AG10803 (cell line): ENCODE results near the gene PBX2.
"Not testable (repeated sequence)": the region's sequence is repeated elsewhere in the genome, so short reads cannot be mapped to it uniquely, and the experiment has no call there.

Experiments used
- DNase-seq: peaks from one replicate; pipeline ENCODE4 v3.0.0; 2010; ENCODE audit warnings: low read depth
- H3K4me3 ChIP-seq: 2 replicates; pipeline ENCODE4 v1.5.1; 2011; ENCODE audit warnings: mild to moderate bottlenecking, low read length, control low read depth
- TF ChIP-seq, protein P1 (sequence below): conservative IDR thresholded peaks from 2 replicates; pipeline ENCODE4 v1.5.1; 2011; ENCODE audit warnings: mild to moderate bottlenecking, low read length, control low read depth, inconsistent platforms

PBX2 gene

DNA sequence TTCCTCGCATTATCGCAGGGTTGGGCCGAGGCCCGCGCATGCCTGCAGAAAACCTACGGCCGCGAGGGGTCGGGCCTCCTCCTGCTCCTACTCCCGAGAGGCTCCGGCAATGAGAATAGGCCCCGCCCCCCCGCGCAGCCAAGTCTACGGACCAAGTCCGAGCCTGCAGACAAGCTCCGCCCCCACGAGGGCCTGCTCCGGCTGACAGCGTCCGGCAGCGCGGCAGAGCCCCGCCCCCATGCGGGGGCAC lies 5.6 kb upstream of the PBX2 start:
- no peak overlapping the region for H3K4me3 ChIP-seq
- TF ChIP-seq, protein P1, sequence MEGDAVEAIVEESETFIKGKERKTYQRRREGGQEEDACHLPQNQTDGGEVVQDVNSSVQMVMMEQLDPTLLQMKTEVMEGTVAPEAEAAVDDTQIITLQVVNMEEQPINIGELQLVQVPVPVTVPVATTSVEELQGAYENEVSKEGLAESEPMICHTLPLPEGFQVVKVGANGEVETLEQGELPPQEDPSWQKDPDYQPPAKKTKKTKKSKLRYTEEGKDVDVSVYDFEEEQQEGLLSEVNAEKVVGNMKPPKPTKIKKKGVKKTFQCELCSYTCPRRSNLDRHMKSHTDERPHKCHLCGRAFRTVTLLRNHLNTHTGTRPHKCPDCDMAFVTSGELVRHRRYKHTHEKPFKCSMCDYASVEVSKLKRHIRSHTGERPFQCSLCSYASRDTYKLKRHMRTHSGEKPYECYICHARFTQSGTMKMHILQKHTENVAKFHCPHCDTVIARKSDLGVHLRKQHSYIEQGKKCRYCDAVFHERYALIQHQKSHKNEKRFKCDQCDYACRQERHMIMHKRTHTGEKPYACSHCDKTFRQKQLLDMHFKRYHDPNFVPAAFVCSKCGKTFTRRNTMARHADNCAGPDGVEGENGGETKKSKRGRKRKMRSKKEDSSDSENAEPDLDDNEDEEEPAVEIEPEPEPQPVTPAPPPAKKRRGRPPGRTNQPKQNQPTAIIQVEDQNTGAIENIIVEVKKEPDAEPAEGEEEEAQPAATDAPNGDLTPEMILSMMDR: peak; percentile 32
- DNase-seq: peak; percentile 100

DNA sequence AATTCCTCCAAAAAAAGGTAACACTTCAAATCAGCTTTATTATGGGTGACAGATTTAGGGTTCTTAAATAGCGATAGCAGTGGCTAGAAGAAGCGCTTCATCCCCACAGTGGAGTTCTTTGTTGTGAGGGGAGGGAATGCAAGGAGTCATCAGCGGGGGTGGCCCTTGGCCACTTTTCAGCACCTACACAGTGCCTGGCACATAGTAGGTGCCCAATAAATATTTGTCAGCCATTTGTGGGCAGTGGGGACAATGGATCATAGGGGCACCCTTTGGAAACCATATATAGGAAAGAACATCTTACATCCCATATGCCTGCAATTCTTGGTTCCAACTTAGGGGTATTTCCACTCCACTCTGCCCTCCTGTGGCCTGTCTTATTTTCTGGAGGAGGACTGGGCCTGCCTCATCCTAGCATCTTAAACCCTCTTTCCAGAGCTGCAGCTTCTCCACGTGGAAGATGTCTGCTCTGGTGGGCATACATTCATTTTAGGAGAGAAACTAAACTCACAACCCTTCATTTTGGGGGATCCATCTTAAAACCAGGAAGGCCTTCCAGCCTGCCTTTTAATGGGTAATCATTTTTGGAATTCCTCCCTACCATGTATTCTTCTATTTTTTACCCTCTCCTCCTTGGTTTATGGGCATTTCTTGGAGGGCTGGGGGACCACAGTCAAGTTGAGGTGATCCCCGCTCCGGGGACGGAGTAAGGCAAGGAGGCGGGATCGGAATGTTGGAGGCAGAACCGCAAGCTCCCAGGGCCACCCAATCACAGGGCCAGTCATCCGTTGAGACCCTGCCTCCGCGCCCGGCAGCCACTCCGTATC lies 5.0 kb upstream of the PBX2 start:
- TF ChIP-seq, protein P1: peak; percentile 72
- peak overlapping the region; percentile 65 for H3K4me3 ChIP-seq
- peak; percentile 61 for DNase-seq

DNA sequence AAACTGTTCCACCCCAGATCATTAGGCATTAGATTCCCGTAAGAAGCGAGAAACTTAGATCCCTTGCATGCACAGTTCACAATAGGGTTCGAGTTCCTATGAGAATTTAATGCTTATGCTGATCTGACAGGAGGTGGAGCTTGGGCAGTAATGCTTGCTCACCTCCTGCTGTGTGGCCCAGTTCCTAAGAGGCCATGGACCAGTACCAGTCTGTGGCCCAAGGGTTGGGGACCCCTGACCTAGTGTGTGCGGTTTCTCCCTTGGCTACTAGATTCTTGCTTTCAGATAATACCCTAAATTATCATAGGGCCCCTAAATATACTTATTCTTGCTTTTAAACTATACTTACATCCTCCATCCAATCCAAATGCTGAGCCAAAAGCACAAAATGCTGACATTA lies 4.4 kb upstream of the PBX2 start:
- no peak for DNase-seq
- no peak overlapping the region for H3K4me3 ChIP-seq
- TF ChIP-seq, protein P1: no peak

DNA sequence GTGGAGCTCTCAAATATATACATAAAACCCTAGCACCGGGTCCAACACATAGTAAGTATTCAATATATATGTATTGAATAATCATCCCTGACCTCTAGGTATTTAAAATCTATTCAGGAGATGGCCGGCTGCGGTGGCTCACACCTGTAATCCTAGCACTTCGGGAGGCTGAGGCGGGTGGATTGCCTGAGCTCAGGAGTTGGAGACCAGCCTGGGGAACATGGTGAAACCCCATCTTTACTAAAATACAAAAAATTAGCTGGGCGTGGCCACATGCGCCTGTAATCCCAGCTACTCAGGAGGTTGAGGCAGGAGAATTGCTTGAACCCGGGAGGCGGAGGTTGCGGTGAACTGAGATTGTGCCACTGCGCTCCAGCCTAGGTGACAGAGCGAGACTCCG lies 3.1 kb upstream of the PBX2 start:
- not testable (repeated sequence) for H3K4me3 ChIP-seq, DNase-seq

DNA sequence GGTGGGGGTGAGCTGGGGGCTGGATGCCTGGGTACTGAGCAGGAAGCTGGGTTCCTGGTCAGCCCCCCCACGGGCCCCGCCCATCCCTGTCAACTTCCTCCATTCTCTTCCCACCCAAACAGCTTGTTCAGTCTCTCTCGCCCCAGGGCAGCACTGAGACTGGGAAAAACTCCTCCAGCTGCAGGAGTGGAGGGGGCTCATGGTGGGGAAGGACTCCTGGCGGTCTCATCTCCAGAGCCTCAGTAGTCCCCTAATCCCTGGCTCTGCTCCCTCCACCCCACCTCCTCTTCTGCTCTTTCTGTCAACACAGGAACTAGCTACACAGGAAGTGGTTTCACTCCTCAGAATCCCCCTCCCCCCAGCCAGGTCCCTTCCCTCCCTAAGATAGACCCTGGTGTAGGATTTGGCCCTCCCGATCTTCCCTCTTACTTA lies 2.6 kb upstream of the PBX2 start, which contains the start of gene GPSM3:
TSS of gene GPSM3 (minus strand) at position 36 of the 432 bp plus-strand sequence. CDS start 130 bp downstream, outside the sequence.
- peak; percentile 42 for DNase-seq
- TF ChIP-seq, protein P1: no peak
- H3K4me3 ChIP-seq: peak within 1 kb of the TSS; percentile 27

DNA sequence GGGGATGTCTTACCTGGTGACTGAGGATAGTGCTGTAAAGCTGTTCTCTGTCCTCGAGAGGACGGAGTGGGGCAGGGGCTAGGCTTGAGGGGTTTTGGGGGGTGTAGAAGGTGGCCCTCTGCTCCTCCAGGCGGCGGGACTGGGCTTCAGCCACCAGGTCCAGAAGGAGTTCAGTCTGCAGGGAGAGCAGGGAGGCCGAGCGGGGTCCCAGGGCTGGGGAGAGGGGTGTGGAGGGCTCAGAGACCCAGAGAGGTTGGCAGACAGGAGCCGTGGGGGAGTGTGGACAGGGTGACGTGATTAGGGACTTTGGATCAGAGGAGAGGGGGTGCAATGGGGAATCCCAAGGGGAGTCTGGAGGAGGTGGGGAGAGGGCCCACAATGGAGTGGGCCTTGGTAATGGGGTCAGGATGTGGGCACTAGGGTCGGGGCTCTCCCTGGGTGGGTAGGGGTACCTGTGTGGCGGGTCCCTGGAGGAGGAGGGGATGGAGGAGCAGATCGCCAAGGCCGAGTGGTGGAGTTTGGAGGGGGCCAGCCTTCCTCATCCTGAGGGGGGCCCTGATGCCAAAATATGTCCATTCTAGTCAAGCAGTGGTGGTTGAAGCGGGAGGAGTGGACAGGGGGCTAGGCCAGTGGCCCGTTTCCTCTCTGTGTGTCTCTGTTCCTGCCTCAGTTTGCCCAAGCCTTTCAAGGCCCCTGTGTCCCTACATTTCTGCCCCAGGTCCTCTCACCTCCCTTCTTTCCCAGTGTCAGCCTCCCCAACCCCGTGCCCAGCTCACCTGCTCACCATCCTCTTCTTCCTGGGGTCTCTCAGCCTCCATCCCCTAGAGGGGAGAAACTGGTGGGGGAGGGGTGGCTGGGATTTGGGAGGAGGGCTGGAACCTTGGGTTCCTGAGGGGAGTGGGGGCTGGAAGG lies 1.9 kb upstream of the PBX2 start:
- TF ChIP-seq, protein P1: no peak
- DNase-seq: no peak
- peak overlapping the region; percentile 9; the same call in 1 of the 2 replicates for H3K4me3 ChIP-seq

DNA sequence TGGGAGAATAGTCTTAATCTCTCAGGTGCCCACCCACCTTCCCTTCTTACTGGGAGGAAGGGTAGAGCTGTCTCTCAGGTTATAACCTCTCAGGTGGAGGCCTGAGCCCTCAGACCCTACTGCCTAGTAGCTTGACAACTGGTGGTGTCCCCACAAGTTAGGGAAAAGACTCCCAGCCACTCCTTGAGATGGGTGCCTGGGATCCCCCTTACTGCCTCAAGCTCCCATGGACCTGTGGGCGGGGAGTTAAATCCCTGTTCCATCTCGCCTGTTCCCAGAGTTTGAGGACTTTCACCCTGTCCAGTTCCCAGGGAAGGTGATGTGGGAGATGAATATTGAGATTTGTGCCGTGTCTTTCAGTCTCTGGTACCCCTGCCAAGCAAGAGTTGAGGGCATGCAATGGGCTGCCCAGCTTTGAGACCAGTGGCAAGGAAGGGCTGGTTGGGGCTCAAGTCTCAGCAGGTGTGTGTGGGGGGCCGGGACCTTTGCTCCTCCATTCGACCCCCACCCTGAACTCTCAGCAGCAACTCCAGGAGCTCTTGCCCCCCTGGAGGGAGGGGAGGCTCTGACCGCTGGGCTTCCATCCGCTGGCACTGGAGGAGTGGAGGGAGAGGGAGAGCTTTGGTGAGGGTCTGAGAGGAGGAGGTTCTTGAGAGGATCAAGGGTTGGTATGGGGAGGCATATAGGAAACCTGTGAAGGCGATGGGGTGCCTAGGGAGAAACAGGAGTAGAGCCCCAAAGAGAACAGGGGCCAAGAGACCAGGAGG lies 1.1 kb upstream of the PBX2 start:
- H3K4me3 ChIP-seq: no peak overlapping the region
- TF ChIP-seq, protein P1: no peak
- DNase-seq: no peak
